ENCODE measurements around the gene DDX18.

The DDX18 gene

DNA sequence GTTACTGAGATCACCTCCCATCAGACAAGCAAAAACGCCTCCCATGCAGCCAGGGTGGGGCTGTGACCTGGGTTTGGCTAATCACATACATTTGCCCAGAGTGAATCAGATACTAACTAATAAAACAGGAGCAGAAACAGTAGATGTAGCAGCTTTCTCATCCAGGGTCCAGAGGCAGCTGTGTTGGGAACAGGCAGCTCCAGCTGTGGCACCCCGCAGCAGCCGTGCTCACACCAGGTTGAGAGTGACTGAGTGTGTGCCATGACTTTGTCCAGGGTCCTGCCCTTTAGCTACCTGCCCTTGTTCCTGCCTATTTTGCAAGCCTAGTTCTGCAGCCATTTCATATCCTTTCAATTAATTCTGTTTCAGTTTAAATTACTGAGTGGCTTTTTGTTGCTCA lies 20.5 kb downstream of the DDX18 start:
- no peak for DNase-seq (ENCODE audit: low spot score)

- DNase-seq (ENCODE audit: low spot score), result peak; percentile 60
Observed at GRCh38 chr2:117835990-117836760, 21.7 kb downstream of the DDX18 start.

DNA sequence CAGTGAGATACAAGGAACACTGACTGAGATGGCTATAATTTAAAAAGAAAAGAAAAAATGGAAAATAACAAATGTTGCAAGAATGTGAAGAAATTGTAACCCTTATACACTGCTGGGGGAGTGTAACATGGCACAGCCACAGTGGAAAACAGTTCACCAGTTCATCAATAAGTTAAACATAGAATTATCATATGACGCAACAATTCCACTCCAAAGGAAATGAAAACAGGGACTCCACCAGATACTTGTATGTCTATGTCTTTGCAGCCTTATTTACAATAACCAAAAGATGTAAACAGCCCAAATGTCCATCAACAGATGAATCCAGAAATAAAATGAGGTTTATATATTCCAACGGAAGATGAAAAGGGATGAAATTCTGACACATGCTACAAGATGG lies 30.8 kb downstream of the DDX18 start:
- no peak for DNase-seq (ENCODE audit: low spot score)

- DNase-seq (ENCODE audit: low spot score), result no peak
Observed at GRCh38 chr2:117850015-117850414, 35.5 kb downstream of the DDX18 start.

DNA sequence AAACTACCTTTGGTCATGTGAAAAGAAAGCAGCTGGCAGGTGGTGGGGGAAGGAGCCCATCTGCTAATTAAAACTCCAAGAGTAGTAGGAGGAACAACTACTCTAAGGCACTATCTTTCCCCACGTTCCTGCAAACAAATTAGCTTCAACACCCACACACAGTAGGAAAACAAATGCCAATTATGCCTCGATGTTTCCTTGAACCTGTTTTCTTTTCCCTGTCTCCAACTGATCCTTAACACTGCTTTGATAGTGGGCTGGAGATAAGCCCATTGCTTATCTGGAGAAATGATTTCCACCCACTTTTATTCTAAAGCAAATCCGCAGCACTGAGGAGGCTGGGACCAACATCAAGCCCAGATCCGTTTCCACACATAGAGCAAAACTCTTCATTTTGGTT lies 36.0 kb downstream of the DDX18 start:
- no peak for DNase-seq (ENCODE audit: low spot score)

DNA sequence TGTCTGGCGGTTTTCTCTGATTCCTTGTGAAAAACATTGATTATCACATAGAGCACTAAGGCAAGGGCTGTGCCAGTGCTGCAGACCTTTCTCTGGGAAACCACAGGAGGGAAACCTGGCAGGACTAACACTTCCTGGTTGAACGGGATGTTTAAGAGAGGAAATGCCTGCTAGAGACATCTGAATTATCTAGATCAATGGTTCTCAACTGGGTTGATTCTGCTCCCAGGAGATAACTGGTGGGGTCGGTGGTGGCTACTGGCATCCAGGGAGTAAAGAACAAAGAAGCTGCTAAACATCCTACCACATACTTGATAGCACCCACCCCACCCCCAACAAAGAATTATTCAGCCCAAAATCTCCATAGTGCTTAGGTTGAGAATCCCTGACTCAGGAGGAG lies 37.5 kb downstream of the DDX18 start:
- DNase-seq (ENCODE audit: low spot score), result no peak

- no peak for DNase-seq (ENCODE audit: low spot score)
Observed at GRCh38 chr2:117853316-117853715, 38.8 kb downstream of the DDX18 start.

DNA sequence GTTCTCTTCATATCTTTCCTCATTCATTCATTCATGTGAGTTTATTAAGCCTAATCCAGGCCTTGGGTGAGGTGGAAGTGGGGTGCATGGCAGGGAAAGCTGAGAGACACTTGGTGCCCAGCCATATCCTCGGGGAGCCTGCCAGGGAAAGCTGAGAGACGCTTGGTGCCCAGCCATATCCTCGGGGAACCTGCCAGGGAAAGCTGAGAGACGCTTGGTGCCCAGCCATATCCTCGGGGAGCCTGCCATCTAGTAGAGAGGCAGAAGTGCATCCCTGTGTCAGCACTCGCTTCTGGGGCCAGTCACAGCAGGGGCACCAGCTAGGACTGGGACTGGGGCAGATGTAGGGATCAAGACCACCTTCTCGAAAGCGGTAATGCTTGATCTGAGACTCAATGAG lies 39.4 kb downstream of the DDX18 start:
- DNase-seq (ENCODE audit: low spot score), result no peak

- DNase-seq (ENCODE audit: low spot score), result no peak
Observed at GRCh38 chr2:117854610-117855009, 40.1 kb downstream of the DDX18 start.

- DNase-seq (ENCODE audit: low spot score), result no peak
Observed at GRCh38 chr2:117855886-117856285, 41.4 kb downstream of the DDX18 start.

GRCh38 chr2:117856415-117857210 lies 42.1 kb downstream of the DDX18 start:
- DNase-seq (ENCODE audit: low spot score), result no peak

- DNase-seq (ENCODE audit: low spot score), result no peak
Observed at GRCh38 chr2:117858336-117858735, 43.8 kb downstream of the DDX18 start.

DNA sequence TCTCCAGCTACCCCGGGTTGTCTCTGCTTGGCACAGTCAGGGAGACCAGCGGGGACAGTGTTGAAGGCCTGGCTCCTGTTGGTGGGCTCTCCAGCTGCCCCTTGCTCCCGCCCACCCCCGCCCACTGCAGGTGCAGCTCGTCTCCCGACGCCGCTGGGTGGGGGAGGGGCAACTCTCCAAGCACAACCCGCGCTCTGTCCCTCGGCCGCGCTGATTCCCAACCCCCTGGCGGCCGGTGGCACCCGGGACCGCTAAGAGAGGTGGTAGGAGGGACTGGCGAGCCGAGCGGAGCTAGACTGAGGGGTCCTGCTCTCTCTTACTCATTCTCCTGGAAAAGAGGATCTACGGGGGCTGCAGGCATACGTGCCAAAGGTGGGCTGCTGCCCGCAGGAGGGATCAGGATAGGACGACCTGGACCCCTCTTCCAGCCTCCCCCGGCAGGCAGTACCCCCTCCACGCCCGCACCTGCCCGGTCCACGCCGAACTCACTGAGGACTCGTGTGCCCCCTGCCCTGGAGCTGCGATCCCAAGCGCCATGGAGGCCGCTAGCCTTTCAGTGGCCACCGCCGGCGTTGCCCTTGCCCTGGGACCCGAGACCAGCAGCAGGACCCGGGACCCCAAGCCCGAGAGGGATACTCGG lies 44.5 kb downstream of the DDX18 start:
- no peak for DNase-seq (ENCODE audit: low spot score)

DNA sequence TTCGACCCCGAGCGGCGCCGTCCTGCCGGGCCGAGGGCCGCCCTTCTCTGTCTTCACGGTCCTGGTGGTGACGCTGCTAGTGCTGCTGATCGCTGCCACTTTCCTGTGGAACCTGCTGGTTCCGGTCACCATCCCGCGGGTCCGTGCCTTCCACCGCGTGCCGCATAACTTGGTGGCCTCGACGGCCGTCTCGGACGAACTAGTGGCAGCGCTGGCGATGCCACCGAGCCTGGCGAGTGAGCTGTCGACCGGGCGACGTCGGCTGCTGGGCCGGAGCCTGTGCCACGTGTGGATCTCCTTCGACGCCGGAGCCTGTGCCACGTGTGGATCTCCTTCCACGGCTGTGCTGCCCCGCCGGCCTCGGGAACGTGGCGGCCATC lies 45.0 kb downstream of the DDX18 start:
- no peak for DNase-seq (ENCODE audit: low spot score)

DNA sequence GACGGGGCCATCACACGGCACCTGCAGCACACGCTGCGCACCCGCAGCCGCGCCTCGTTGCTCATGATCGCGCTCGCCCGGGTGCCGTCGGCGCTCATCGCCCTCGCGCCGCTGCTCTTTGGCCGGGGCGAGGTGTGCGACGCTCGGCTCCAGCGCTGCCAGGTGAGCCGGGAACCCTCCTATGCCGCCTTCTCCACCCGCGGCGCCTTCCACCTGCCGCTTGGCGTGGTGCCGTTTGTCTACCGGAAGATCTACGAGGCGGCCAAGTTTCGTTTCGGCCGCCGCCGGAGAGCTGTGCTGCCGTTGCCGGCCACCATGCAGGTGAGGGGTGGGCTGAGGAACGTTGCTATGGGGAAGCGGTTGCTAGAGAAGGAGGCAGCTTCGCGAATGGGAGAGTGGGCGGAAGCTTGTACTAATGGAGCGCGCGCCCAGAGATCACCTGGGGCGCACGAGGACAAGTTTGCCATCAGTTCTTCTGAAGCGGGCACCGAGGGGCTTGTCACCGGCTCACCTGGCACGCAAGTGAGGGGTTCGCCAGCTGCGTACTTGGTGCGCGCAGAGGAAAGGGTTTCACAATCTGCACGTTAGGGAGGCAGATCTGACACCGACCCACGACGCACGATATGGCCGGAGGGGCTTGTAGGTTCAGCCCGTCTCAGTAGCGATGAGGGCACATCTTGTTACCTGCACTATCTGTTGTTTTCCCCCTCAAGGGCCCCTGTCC lies 45.6 kb downstream of the DDX18 start:
- DNase-seq (ENCODE audit: low spot score), result no peak

DNA sequence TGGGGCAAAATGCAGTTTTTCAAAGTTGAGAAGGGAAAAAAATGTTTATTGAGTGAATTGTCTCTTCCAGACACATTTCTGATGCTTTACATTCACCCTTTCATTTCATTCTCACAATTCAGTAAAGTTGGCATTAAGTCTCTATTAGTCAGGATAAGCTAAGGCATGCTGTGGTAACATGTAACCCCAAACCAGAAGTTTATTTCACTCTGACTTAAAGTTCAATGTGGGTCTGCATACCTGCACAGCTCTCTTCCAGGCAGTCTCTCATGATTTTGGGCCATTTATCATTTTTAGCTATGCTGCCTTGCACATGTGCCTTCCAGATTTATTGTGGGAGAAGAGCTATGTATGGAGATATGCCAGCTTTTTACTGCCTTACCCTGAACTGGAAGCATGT lies 48.0 kb downstream of the DDX18 start:
- no peak for DNase-seq (ENCODE audit: low spot score)

DNA sequence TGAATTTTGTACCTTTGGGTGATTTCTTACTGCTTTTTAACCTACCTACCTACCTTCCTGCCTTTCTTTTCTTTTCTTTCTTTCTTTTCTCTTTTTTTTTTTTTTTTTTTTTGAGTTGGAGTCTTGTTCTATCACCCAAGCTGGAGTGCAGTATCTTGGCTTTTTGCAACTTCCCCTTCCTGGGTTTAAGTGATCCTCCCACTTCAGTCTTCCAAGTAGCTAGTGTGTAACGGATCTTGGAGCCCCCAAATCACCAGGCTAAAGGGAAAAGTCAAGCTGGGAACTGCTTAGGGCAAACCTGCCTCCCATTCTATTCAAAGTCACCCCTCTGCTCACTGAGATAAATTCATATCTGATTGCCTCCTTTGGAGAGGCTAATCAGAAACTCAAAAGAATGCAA lies 61.3 kb downstream of the DDX18 start:
- no peak for DNase-seq (ENCODE audit: low spot score)

DNA sequence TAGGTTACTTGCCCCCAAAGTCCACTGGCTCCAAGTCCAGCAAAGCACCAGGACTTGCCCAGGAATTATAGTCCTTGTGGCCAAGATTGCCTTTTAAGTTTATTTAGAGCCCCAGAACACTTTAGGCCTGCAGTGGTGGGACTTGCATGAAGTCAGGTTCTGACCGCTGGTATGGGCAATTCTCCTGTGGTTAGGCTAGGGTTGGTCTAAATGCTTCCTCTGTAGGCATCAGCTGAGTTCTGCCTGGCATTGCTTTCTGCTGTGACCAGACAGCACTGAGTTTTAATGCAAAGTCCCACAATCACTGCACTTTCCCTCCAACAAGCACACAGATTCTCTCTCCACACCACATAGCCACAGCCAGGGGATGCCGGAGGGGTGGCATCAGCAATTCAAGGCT lies 64.5 kb downstream of the DDX18 start:
- no peak for DNase-seq (ENCODE audit: low spot score)
